ENCODE measurements around the gene TSPAN32. TPM values are rescaled to one million over a fixed set of nuclear protein-coding genes. Genes with fewer than 3 reads are reported as not detected.

The TSPAN32 gene
- total and polyA plus RNA-seq, 2 donors (not counting 3 experiments of a cell fraction or from before 2014, with no cell fraction given): not detected

GRCh38 chr11:2327032-2327431 lies 25.2 kb downstream of the TSPAN32 start:
- CTCF ChIA-PET: no interaction called here
- no peaks in the 10 kb centered on the region for H3K9me3 ChIP-seq (replicated peaks; ENCODE audit: control insufficient read depth, insufficient read depth, low read length)
- no TSS peak for BruUV-seq (replicated peaks)
- POLR2A ChIA-PET: no interaction called here
- TF ChIP-seq GATA2 (IDR thresholded peaks at IDR 0.05; ENCODE audit: insufficient read depth, insufficient read length, low read depth, low read length) (no peak), JUN (IDR thresholded peaks at IDR 0.05; ENCODE audit: borderline replicate concordance, insufficient read depth, insufficient read length, low read depth) (no peak), POLR2AphosphoS5 (IDR thresholded peaks at IDR 0.05; ENCODE audit: insufficient read depth, low read depth, low read length) (no peak)
- H2AFZ ChIP-seq (ENCODE audit: low read depth, low read length): no peak overlapping the region
- no peaks in the 10 kb centered on the region for H3K79me2 ChIP-seq (ENCODE audit: control insufficient read depth, insufficient read depth, low read length)
- no peak overlapping the region for H3K4me2 ChIP-seq (ENCODE audit: insufficient read depth, low read length)
- no peaks in the 10 kb centered on the region for H3K4me1 ChIP-seq (ENCODE audit: control insufficient read depth, extremely low read depth, insufficient read depth, low read length)
- DNase-seq (ENCODE audit: low read depth, low spot score): no peak
- no peak for FAIRE-seq
- no peak overlapping the region for H3K27ac ChIP-seq (ENCODE audit: insufficient read depth, low read depth, low read length)
- H3K9me1 ChIP-seq (replicated peaks; ENCODE audit: control insufficient read depth, extremely low read depth, insufficient read depth, low read length): no peaks in the 10 kb centered on the region
- H3K27me3 ChIP-seq (ENCODE audit: control insufficient read depth in 2 of 2, insufficient read depth in 2 of 2, low read length in 2 of 2): no peaks in the 10 kb centered on the region
- H3K4me3 ChIP-seq (replicated peaks in 1 of 3; ENCODE audit: insufficient read depth in 1 of 3, low read depth in 1 of 3, low read length in 3 of 3): no peak overlapping the region
- H4K20me1 ChIP-seq (replicated peaks; ENCODE audit: control insufficient read depth, extremely low read depth, insufficient read depth, low read length): no peaks in the 10 kb centered on the region
- H3K9ac ChIP-seq (replicated peaks; ENCODE audit: extremely low read depth, insufficient read depth, low read length): no peak overlapping the region
- H3K36me3 ChIP-seq (ENCODE audit: control insufficient read depth in 2 of 2, extremely low read depth in 1 of 2, insufficient read depth in 2 of 2, low read length in 2 of 2): no peaks in the 10 kb centered on the region
- intact Hi-C loops (cut with micrococcal nuclease) (no loop called here), dilution Hi-C loops (cut with MboI; ENCODE audit: extremely low pct_ligation_motif_present, low sequenced_read_pairs) (no loop called here)

- Histone ChIP-seq H3K27me3 (ENCODE audit: control insufficient read depth in 2 of 2, insufficient read depth in 2 of 2, low read length in 2 of 2) (no peaks in the 10 kb centered on the region), H3K4me1 (ENCODE audit: control insufficient read depth, extremely low read depth, insufficient read depth, low read length) (no peaks in the 10 kb centered on the region), H3K4me3 (replicated peaks in 1 of 3; ENCODE audit: insufficient read depth in 1 of 3, low read depth in 1 of 3, low read length in 3 of 3) (no peak overlapping the region), H2AFZ (ENCODE audit: low read depth, low read length) (no peak overlapping the region), H3K79me2 (ENCODE audit: control insufficient read depth, insufficient read depth, low read length) (no peaks in the 10 kb centered on the region), H3K9me3 (replicated peaks; ENCODE audit: control insufficient read depth, insufficient read depth, low read length) (no peaks in the 10 kb centered on the region), H3K9me1 (replicated peaks; ENCODE audit: control insufficient read depth, extremely low read depth, insufficient read depth, low read length) (no peaks in the 10 kb centered on the region), H4K20me1 (replicated peaks; ENCODE audit: control insufficient read depth, extremely low read depth, insufficient read depth, low read length) (no peaks in the 10 kb centered on the region), H3K27ac (ENCODE audit: insufficient read depth, low read depth, low read length) (no peak overlapping the region), H3K36me3 (ENCODE audit: control insufficient read depth in 2 of 2, extremely low read depth in 1 of 2, insufficient read depth in 2 of 2, low read length in 2 of 2) (no peaks in the 10 kb centered on the region), H3K4me2 (ENCODE audit: insufficient read depth, low read length) (no peak overlapping the region), H3K9ac (replicated peaks; ENCODE audit: extremely low read depth, insufficient read depth, low read length) (no peak overlapping the region)
- DNase-seq (ENCODE audit: low read depth, low spot score) (no peak), FAIRE-seq (no peak)
- POLR2A ChIA-PET: no interaction called here
- intact Hi-C loops (cut with micrococcal nuclease) (no loop called here), dilution Hi-C loops (cut with MboI; ENCODE audit: extremely low pct_ligation_motif_present, low sequenced_read_pairs) (no loop called here)
- CTCF ChIA-PET: interaction anchor here (1.3 kb wide), 1 partner anchor 23 kb away, joined by 3 read pairs; no protein-coding TSS in a partner anchor
- TF ChIP-seq POLR2AphosphoS5 (IDR thresholded peaks at IDR 0.05; ENCODE audit: insufficient read depth, low read depth, low read length) (no peak), JUN (IDR thresholded peaks at IDR 0.05; ENCODE audit: borderline replicate concordance, insufficient read depth, insufficient read length, low read depth) (no peak), GATA2 (IDR thresholded peaks at IDR 0.05; ENCODE audit: insufficient read depth, insufficient read length, low read depth, low read length) (no peak), EZH2 (IDR thresholded peaks at IDR 0.05; ENCODE audit: borderline replicate concordance, low read depth, low read length, severe bottlenecking) (no peak), MAX (IDR thresholded peaks at IDR 0.05; ENCODE audit: insufficient read depth, insufficient read length) (no peak), POLR2A (IDR thresholded peaks at IDR 0.05; ENCODE audit: low read depth, low read length) (no peak), MYC (IDR thresholded peaks at IDR 0.05; ENCODE audit: low read depth, low read length) (no peak)
- BruUV-seq (replicated peaks): no TSS peak
Observed at GRCh38 chr11:2328021-2328420, 26.2 kb downstream of the TSPAN32 start.

Data from endothelial cell of umbilical vein (primary cell).